HepG2 (cell line): Measurements from ENCODE around the gene NEAT1. TPM values are rescaled to one million over a fixed set of nuclear protein-coding genes. Genes with fewer than 3 reads are reported as not detected.

Experiments
- ARHGAP35 ChIP-seq: sonication (generic); formaldehyde crosslinking; IDR thresholded peaks from 2 replicates; pipeline ENCODE4 v1.9.0; 2022; ENCODE audit warnings: mild to moderate bottlenecking, inconsistent platforms, moderate library complexity, missing genetic modification reagents, borderline replicate concordance
- CBX5 ChIP-seq: sonication (generic); formaldehyde crosslinking; IDR thresholded peaks from 2 replicates; pipeline ENCODE4 v1.4.0; 2020; ENCODE audit warnings: missing genetic modification reagents, borderline replicate concordance
- CCDC6 ChIP-seq: sonication (generic); formaldehyde crosslinking; IDR thresholded peaks from 2 replicates; pipeline ENCODE4 v1.8.1; 2022; ENCODE audit warnings: mild to moderate bottlenecking, missing genetic modification reagents, moderate library complexity
- CENPX ChIP-seq: sonication (generic); formaldehyde crosslinking; IDR thresholded peaks from 2 replicates; pipeline ENCODE4 v1.9.0; 2021; ENCODE audit warnings: mild to moderate bottlenecking, missing genetic modification reagents, moderate library complexity
- ELF1 ChIP-seq: sonication (generic); formaldehyde crosslinking; IDR thresholded peaks from 2 replicates; pipeline ENCODE4 v1.4.0; 2020; ENCODE audit warnings: missing genetic modification reagents
- FOXC1 ChIP-seq: sonication (generic); formaldehyde crosslinking; IDR thresholded peaks from 2 replicates; pipeline ENCODE4 v1.8.0; 2022; ENCODE audit warnings: mild to moderate bottlenecking, missing genetic modification reagents, borderline replicate concordance
- HMG20A ChIP-seq: IDR thresholded peaks from 2 replicates; pipeline ENCODE4 v1.6.1; 2016; ENCODE audit warnings: borderline replicate concordance
- HOXA5 ChIP-seq: sonication (generic); formaldehyde crosslinking; IDR thresholded peaks from 2 replicates; pipeline ENCODE4 v1.4.0; 2020; ENCODE audit warnings: missing genetic modification reagents
- KLF13 ChIP-seq: sonication (generic); formaldehyde crosslinking; IDR thresholded peaks from 2 replicates; pipeline ENCODE4 v1.4.0; 2020; ENCODE audit warnings: mild to moderate bottlenecking, missing genetic modification reagents
- ONECUT2 ChIP-seq: sonication (generic); formaldehyde crosslinking; IDR thresholded peaks from 2 replicates; pipeline ENCODE4 v1.4.0; 2020; ENCODE audit warnings: missing genetic modification reagents
- POLR2G ChIP-seq: fragments of 200-400 bp; formaldehyde crosslinking; IDR thresholded peaks from 2 replicates; pipeline ENCODE4 v1.6.1; 2018; ENCODE audit warnings: mild to moderate bottlenecking, low read depth, low read length, moderate library complexity
- ZMYM3 ChIP-seq: sonication (generic); formaldehyde crosslinking; IDR thresholded peaks from 2 replicates; pipeline ENCODE4 v1.5.1; 2020; ENCODE audit warnings: mild to moderate bottlenecking, missing genetic modification reagents
- ZNF776 ChIP-seq: sonication (generic); formaldehyde crosslinking; IDR thresholded peaks from 2 replicates; pipeline ENCODE4 v1.4.0; 2020; ENCODE audit warnings: mild to moderate bottlenecking, missing genetic modification reagents
- ZNF790 ChIP-seq: sonication (generic); formaldehyde crosslinking; IDR thresholded peaks from 2 replicates; pipeline ENCODE4 v1.8.0; 2022; ENCODE audit warnings: missing genetic modification reagents, mild to moderate bottlenecking, borderline replicate concordance
- ZSCAN21 ChIP-seq: sonication (generic); formaldehyde crosslinking; IDR thresholded peaks from 2 replicates; pipeline ENCODE4 v1.8.0; 2022; ENCODE audit warnings: mild to moderate bottlenecking, missing genetic modification reagents, moderate library complexity, borderline replicate concordance
- polyA plus RNA-seq, 8 experiments: library from polyadenylated mRNA; depleted of rRNA in 3 of 8; stranded (reverse) in 7 of 8; unstranded in 1 of 8; fragments of >200 nt; fragmentation: Illumina TruSeq in 4 of 8; extraction: Trizol in 4 of 8; gene quantifications; 2 replicates each; pipeline versions ENCODE4 v1.2.1 to v1.2.3, GENCODE V29; 2011 to 2016; ENCODE audit warnings: low read depth in 4 of 8, missing spikeins in 1 of 8, mixed read lengths in 1 of 8; ENCODE audit not compliant: insufficient read depth in 1 of 8
- total RNA-seq, 5 experiments: library from RNA; depleted of rRNA; stranded (reverse); fragments of >200 nt; fragmentation: Illumina TruSeq; extraction: Trizol; gene quantifications; 2 replicates each; pipeline ENCODE4 v1.2.3, GENCODE V29; 2016; ENCODE audit warnings: low read depth in 1 of 5
- TF ChIP-seq, protein P1 (sequence below): sonication (generic); formaldehyde crosslinking; IDR thresholded peaks from 2 replicates; pipeline ENCODE4 v1.4.0; 2020; ENCODE audit warnings: missing genetic modification reagents, borderline replicate concordance
- TF ChIP-seq, protein P2 (sequence below): sonication (generic); formaldehyde crosslinking; IDR thresholded peaks from 2 replicates; pipeline ENCODE4 v1.4.0; 2020; ENCODE audit warnings: missing genetic modification reagents, mild to moderate bottlenecking, borderline replicate concordance
- TF ChIP-seq, protein P3 (sequence below): sonication (generic); formaldehyde crosslinking; IDR thresholded peaks from 2 replicates; pipeline ENCODE4 v1.4.0; 2020; ENCODE audit warnings: missing genetic modification reagents
- TF ChIP-seq, protein P4 (sequence below): sonication (generic); formaldehyde crosslinking; IDR thresholded peaks from 2 replicates; pipeline ENCODE4 v1.5.0; 2020; ENCODE audit warnings: missing genetic modification reagents

The NEAT1 gene
- total and polyA plus RNA-seq, 2 of the 13 experiments (the other 11 are each of a cell fraction or from before 2014, with no cell fraction given): 20.5 to 41.2 TPM

DNA sequence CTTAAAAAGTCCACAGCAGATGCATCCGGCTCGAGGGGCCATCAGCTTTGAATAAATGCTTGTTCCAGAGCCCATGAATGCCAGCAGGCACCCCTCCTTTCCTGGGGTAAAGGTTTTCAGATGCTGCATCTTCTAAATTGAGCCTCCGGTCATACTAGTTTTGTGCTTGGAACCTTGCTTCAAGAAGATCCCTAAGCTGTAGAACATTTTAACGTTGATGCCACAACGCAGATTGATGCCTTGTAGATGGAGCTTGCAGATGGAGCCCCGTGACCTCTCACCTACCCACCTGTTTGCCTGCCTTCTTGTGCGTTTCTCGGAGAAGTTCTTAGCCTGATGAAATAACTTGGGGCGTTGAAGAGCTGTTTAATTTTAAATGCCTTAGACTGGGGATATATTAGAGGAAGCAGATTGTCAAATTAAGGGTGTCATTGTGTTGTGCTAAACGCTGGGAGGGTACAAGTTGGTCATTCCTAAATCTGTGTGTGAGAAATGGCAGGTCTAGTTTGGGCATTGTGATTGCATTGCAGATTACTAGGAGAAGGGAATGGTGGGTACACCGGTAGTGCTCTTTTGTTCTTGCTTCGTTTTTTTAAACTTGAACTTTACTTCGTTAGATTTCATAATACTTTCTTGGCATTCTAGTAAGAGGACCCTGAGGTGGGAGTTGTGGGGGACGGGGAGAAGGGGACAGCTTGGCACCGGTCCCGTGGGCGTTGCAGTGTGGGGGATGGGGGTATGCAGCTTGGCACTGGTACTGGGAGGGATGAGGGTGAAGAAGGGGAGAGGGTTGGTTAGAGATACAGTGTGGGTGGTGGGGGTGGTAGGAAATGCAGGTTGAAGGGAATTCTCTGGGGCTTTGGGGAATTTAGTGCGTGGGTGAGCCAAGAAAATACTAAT lies 1.9 kb downstream of the NEAT1 start (continued):
- TF ChIP-seq KLF13 (CRISPR knock-in tag): no peak
- no peak for TF ChIP-seq ZSCAN21 (CRISPR knock-in tag)
- TF ChIP-seq, protein P1, sequence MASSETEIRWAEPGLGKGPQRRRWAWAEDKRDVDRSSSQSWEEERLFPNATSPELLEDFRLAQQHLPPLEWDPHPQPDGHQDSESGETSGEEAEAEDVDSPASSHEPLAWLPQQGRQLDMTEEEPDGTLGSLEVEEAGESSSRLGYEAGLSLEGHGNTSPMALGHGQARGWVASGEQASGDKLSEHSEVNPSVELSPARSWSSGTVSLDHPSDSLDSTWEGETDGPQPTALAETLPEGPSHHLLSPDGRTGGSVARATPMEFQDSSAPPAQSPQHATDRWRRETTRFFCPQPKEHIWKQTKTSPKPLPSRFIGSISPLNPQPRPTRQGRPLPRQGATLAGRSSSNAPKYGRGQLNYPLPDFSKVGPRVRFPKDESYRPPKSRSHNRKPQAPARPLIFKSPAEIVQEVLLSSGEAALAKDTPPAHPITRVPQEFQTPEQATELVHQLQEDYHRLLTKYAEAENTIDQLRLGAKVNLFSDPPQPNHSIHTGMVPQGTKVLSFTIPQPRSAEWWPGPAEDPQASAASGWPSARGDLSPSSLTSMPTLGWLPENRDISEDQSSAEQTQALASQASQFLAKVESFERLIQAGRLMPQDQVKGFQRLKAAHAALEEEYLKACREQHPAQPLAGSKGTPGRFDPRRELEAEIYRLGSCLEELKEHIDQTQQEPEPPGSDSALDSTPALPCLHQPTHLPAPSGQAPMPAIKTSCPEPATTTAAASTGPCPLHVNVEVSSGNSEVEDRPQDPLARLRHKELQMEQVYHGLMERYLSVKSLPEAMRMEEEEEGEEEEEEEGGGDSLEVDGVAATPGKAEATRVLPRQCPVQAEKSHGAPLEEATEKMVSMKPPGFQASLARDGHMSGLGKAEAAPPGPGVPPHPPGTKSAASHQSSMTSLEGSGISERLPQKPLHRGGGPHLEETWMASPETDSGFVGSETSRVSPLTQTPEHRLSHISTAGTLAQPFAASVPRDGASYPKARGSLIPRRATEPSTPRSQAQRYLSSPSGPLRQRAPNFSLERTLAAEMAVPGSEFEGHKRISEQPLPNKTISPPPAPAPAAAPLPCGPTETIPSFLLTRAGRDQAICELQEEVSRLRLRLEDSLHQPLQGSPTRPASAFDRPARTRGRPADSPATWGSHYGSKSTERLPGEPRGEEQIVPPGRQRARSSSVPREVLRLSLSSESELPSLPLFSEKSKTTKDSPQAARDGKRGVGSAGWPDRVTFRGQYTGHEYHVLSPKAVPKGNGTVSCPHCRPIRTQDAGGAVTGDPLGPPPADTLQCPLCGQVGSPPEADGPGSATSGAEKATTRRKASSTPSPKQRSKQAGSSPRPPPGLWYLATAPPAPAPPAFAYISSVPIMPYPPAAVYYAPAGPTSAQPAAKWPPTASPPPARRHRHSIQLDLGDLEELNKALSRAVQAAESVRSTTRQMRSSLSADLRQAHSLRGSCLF: no peak
- no peak for TF ChIP-seq FOXC1 (CRISPR knock-in tag)
- no peak for TF ChIP-seq ZNF776
- peak; percentile 34; the same call in 1 of the 2 replicates for TF ChIP-seq HOXA5 (CRISPR knock-in tag)
- no peak for TF ChIP-seq ZMYM3 (CRISPR knock-in tag)
- TF ChIP-seq ELF1 (CRISPR knock-in tag): no peak
- TF ChIP-seq ARHGAP35: no peak
- TF ChIP-seq ONECUT2 (CRISPR knock-in tag): no peak
- no peak for TF ChIP-seq CBX5 (CRISPR knock-in tag)
- TF ChIP-seq, protein P2, sequence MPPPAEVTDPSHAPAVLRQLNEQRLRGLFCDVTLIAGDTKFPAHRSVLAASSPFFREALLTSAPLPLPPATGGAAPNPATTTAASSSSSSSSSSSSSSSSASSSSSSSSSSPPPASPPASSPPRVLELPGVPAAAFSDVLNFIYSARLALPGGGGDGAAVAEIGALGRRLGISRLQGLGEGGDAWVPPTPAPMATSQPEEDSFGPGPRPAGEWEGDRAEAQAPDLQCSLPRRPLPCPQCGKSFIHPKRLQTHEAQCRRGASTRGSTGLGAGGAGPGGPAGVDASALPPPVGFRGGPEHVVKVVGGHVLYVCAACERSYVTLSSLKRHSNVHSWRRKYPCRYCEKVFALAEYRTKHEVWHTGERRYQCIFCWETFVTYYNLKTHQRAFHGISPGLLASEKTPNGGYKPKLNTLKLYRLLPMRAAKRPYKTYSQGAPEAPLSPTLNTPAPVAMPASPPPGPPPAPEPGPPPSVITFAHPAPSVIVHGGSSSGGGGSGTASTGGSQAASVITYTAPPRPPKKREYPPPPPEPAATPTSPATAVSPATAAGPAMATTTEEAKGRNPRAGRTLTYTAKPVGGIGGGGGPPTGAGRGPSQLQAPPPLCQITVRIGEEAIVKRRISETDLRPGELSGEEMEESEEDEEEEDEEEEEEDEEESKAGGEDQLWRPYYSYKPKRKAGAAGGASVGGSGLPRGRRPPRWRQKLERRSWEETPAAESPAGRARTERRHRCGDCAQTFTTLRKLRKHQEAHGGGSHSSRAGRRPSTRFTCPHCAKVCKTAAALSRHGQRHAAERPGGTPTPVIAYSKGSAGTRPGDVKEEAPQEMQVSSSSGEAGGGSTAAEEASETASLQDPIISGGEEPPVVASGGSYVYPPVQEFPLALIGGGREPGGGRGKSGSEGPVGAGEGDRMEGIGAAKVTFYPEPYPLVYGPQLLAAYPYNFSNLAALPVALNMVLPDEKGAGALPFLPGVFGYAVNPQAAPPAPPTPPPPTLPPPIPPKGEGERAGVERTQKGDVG: no peak
- peak; percentile 58 for TF ChIP-seq POLR2G
- TF ChIP-seq, protein P3, sequence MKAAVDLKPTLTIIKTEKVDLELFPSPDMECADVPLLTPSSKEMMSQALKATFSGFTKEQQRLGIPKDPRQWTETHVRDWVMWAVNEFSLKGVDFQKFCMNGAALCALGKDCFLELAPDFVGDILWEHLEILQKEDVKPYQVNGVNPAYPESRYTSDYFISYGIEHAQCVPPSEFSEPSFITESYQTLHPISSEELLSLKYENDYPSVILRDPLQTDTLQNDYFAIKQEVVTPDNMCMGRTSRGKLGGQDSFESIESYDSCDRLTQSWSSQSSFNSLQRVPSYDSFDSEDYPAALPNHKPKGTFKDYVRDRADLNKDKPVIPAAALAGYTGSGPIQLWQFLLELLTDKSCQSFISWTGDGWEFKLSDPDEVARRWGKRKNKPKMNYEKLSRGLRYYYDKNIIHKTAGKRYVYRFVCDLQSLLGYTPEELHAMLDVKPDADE (CRISPR knock-in tag): no peak
- TF ChIP-seq, protein P4, sequence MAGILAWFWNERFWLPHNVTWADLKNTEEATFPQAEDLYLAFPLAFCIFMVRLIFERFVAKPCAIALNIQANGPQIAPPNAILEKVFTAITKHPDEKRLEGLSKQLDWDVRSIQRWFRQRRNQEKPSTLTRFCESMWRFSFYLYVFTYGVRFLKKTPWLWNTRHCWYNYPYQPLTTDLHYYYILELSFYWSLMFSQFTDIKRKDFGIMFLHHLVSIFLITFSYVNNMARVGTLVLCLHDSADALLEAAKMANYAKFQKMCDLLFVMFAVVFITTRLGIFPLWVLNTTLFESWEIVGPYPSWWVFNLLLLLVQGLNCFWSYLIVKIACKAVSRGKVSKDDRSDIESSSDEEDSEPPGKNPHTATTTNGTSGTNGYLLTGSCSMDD (CRISPR knock-in tag): no peak
- TF ChIP-seq ZNF790: no peak
- TF ChIP-seq CCDC6 (CRISPR knock-in tag): 0 out of 2 replicates have a peak, but pooled peaks have one; percentile 17
- TF ChIP-seq HMG20A (CRISPR knock-in tag): no peak
- TF ChIP-seq CENPX: no peak
